HG03571 (cell line): ENCODE results near the gene POLRMT.
"Not testable (repeated sequence)": the region's sequence is repeated elsewhere in the genome, so short reads cannot be mapped to it uniquely, and the experiment has no call there.

ENCODE experiments used
- ATAC-seq: cut with Tn5 transposase; IDR thresholded peaks from one replicate; pipeline ENCODE4 v1.9.1; 2021; ENCODE audit not compliant: unreplicated experiment

Gene POLRMT

GRCh38 chr19:595326-596262, 37.7 kb downstream of the POLRMT start:
- ATAC-seq, result no peak

DNA sequence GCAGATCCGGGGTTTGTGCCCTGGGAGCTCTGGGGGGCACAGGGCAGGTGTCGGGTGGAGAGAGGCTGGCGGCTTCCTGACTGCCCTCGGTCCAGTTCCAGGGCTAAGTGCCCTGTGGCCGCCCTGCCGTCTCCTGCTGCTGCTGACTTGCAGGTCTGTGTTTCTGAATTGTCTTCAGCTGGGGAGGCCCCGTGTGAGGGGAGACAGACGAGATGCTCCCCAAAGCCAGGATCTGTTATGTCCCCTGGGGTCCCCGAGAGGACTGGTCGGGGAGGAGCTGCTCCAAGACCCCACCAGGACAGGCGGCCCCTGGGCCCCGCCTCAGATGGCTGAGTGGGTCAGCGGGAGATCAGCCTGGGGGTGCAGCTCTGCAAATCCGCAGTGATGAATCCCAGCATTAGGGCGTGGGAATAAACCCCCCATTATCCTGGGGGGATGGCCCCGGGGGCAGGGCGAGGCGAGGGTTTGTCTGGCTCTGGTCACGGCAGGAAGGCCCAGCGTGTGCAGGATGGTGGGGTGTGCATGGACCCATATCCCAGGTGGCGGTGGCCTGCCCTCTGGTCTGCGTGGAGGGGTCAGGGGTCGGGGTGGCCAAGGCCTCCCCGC, 39.0 kb downstream of the POLRMT start:
- ATAC-seq, result no peak

- ATAC-seq, result no peak
These were observed 39.8 kb downstream of the POLRMT start for GRCh38 chr19:593505-593904.

GRCh38 chr19:593055-593454, 40.3 kb downstream of the POLRMT start:
- no peak for ATAC-seq

- no peak for ATAC-seq
These were observed 41.2 kb downstream of the POLRMT start for GRCh38 chr19:592101-592500.

- no peak for ATAC-seq
These were observed 42.0 kb downstream of the POLRMT start for GRCh38 chr19:591099-591958.

GRCh38 chr19:590750-591098, 42.6 kb downstream of the POLRMT start:
- no peak for ATAC-seq

- ATAC-seq, result no peak
These were observed 43.0 kb downstream of the POLRMT start for GRCh38 chr19:590396-590745.

DNA sequence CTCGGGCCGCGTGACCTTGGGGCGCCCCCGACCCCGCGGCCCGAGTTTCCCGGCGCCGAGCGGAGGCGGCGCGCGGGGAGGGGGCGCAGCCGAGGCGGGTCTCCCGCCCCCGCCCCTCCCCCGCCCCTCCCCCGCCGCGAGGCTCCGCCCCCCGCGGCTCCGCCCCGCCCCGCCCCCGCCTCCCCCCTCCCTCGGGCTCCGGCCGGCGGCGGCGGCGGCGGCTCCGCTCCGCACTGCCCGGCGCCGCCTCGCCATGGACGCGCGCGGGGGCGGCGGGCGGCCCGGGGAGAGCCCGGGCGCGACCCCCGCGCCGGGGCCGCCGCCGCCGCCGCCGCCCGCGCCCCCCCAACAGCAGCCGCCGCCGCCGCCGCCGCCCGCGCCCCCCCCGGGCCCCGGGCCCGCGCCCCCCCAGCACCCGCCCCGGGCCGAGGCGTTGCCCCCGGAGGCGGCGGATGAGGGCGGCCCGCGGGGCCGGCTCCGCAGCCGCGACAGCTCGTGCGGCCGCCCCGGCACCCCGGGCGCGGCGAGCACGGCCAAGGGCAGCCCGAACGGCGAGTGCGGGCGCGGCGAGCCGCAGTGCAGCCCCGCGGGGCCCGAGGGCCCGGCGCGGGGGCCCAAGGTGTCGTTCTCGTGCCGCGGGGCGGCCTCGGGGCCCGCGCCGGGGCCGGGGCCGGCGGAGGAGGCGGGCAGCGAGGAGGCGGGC, 43.5 kb downstream of the POLRMT start, which contains the start of gene HCN2:
TSS of gene HCN2 (plus strand) at position 189 of the 703 bp plus-strand sequence. CDS start at position 254, 65 bp downstream.
- no peak for ATAC-seq

- no peak for ATAC-seq
These were observed 44.3 kb downstream of the POLRMT start for GRCh38 chr19:588741-589692.

GRCh38 chr19:588093-588740, 45.1 kb downstream of the POLRMT start:
- no peak for ATAC-seq

GRCh38 chr19:585551-586110, 47.7 kb downstream of the POLRMT start:
- no peak for ATAC-seq

GRCh38 chr19:585146-585545, 48.2 kb downstream of the POLRMT start:
- ATAC-seq, result not testable (repeated sequence)

- no peak for ATAC-seq
These were observed 48.9 kb downstream of the POLRMT start for GRCh38 chr19:584240-585001.

DNA sequence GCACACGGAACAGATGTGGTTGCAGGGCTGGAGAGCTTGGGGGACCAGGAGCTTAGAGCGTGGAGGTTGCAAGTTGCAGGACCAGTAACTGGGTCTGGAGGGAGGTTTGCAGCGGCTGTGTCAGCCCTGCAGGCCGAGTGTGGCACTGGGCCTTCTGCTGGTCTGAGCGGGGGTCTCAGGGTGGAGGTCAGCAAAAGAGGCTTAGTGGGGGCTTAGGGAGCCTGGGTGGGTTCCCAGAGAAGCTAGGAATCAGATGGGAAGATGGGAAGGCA, 49.4 kb downstream of the POLRMT start:
- no peak for ATAC-seq

DNA sequence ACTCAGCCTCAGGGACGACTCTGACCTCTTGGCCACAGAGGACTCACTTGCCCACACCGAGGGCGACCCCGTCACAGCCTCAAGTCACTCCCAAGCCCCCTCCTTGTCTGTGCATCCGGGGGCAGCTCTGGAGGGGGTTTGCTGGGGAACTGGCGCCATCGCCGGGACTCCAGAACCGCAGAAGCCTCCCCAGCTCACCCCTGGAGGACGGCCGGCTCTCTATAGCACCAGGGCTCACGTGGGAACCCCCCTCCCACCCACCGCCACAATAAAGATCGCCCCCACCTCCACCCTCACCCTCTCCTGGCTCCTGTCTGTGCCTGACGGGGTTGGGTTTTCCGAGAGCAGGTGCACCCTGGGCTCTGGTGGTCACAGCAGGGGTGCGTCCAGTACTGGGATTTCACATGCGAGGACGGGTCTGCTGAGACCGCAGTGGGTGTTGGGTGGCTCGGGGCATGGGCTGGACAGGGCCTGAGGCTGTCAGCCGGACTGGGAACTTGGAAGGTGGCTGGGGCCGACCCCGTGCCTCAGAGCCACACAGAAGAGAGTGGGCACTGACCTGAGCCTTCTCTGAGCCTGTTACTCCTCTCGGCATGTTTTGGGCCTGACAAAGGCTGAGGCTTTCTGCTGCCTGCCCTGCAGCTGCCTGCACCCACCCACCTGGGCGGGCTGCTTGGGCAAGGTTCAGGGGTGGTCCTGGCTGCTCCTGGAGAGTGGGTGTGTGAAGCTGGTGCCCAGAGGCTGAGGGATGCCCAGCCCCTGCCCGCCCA, 50.0 kb downstream of the POLRMT start:
- ATAC-seq, result no peak

DNA sequence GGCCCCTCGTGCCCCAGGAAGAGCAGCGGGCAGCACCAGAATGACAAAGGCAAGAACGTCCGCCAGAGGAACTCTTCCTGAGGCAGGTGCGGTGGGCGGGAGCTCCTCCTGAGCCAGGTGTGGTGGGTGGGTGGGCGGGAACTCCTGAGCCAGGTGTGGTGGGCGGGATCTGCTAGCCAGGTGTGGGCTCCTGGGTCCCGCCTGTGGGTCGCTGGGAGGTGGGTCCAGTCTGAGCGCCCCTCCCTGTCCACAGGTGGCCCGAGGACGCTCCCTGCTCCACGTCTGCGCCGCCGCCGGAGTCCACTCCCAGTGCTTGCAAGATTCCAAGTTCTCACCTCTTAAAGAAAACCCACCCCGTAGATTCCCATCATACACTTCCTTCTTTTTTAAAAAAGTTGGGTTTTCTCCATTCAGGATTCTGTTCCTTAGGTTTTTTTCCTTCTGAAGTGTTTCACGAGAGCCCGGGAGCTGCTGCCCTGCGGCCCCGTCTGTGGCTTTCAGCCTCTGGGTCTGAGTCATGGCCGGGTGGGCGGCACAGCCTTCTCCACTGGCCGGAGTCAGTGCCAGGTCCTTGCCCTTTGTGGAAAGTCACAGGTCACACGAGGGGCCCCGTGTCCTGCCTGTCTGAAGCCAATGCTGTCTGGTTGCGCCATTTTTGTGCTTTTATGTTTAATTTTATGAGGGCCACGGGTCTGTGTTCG, 50.7 kb downstream of the POLRMT start:
- no peak for ATAC-seq
